Measurements from ENCODE around the gene CLMN.
A peak's percentile ranks its signal among the peaks of the same experiment; 100 is the strongest.

CLMN gene

GRCh38 chr14:95236221-95236620, 83.5 kb downstream of the CLMN start:
- DNase-seq: no peak

- DNase-seq: no peak
Measured at GRCh38 chr14:95235767-95236166, 83.9 kb downstream of the CLMN start.

GRCh38 chr14:95235351-95235750, 84.4 kb downstream of the CLMN start:
- no peak for DNase-seq

GRCh38 chr14:95234426-95234825, 85.3 kb downstream of the CLMN start:
- no peak for DNase-seq

- DNase-seq: peak in 1 of 2 donors; percentile 24
Measured at GRCh38 chr14:95233702-95234241, 85.9 kb downstream of the CLMN start.

- DNase-seq: no peak
Measured at GRCh38 chr14:95232894-95233584, 86.7 kb downstream of the CLMN start.

GRCh38 chr14:95231966-95232633, 87.6 kb downstream of the CLMN start:
- no peak for DNase-seq

GRCh38 chr14:95229749-95230148, 90.0 kb downstream of the CLMN start:
- DNase-seq: no peak

GRCh38 chr14:95228240-95228639, 91.5 kb downstream of the CLMN start:
- no peak for DNase-seq

GRCh38 chr14:95227279-95227860, 92.3 kb downstream of the CLMN start:
- no peak for DNase-seq

- DNase-seq: no peak
Measured at GRCh38 chr14:95226801-95227200, 92.9 kb downstream of the CLMN start.

- DNase-seq: no peak
Measured at GRCh38 chr14:95225251-95225887, 94.3 kb downstream of the CLMN start.

- DNase-seq: no peak
Measured at GRCh38 chr14:95222870-95223398, 96.8 kb downstream of the CLMN start.

- no peak for DNase-seq
Measured at GRCh38 chr14:95222151-95222631, 97.5 kb downstream of the CLMN start.

- no peak for DNase-seq
Measured at GRCh38 chr14:95221531-95221930, 98.2 kb downstream of the CLMN start.

GRCh38 chr14:95220663-95221231, 99.0 kb downstream of the CLMN start:
- no peak for DNase-seq

- DNase-seq: no peak
Measured at GRCh38 chr14:95218472-95219193, 101.1 kb downstream of the CLMN start.

GRCh38 chr14:95218006-95218405, 101.7 kb downstream of the CLMN start:
- DNase-seq: no peak

- DNase-seq: no peak
Measured at GRCh38 chr14:95217391-95217900, 102.3 kb downstream of the CLMN start.

GRCh38 chr14:95216008-95216407, 103.7 kb downstream of the CLMN start:
- DNase-seq: no peak

- DNase-seq: no peak
Measured at GRCh38 chr14:95215094-95215725, 104.5 kb downstream of the CLMN start.
